IPS DF 6.9 (cell line): Measurements from ENCODE around the gene KRTAP10-3.

Experiments used
- DNase-seq: peaks from one replicate; pipeline ENCODE4 v3.0.0-alpha.2; 2013; ENCODE audit warnings: low read depth, low spot score
- H3K27ac ChIP-seq: one replicate; pipeline ENCODE4 v1.5.1; 2013; ENCODE audit warnings: low read length, control low read depth
- H3K27me3 ChIP-seq: 2 replicates; pipeline ENCODE4 v1.6.1; 2013; ENCODE audit warnings: mild to moderate bottlenecking, low read length; ENCODE audit not compliant: control insufficient read depth, insufficient read depth
- H3K36me3 ChIP-seq: 2 replicates; pipeline ENCODE4 v1.6.1; 2013; ENCODE audit warnings: low read length; ENCODE audit not compliant: control insufficient read depth, insufficient read depth
- H3K4me1 ChIP-seq: 2 replicates; pipeline ENCODE4 v1.6.1; 2013; ENCODE audit warnings: low read length; ENCODE audit not compliant: control insufficient read depth, insufficient read depth
- H3K4me3 ChIP-seq: 2 replicates; pipeline ENCODE4 v1.5.1; 2013; ENCODE audit warnings: mild to moderate bottlenecking, low read length
- H3K9me3 ChIP-seq: 2 replicates; pipeline ENCODE4 v1.6.1; 2013; ENCODE audit warnings: low read length, inconsistent platforms; ENCODE audit not compliant: control insufficient read depth, insufficient read depth
- WGBS: extraction: QIAGEN DNeasy Blood & Tissue Kit; methylation state at CpG from one replicate; pipeline ENCODE4 v1.1.7; 2013; ENCODE audit warnings: mixed read lengths, missing lambda C conversion rate; ENCODE audit not compliant: insufficient read length, insufficient coverage; 5-methylcytosine and 5-hydroxymethylcytosine counted together

KRTAP10-3 gene

DNA sequence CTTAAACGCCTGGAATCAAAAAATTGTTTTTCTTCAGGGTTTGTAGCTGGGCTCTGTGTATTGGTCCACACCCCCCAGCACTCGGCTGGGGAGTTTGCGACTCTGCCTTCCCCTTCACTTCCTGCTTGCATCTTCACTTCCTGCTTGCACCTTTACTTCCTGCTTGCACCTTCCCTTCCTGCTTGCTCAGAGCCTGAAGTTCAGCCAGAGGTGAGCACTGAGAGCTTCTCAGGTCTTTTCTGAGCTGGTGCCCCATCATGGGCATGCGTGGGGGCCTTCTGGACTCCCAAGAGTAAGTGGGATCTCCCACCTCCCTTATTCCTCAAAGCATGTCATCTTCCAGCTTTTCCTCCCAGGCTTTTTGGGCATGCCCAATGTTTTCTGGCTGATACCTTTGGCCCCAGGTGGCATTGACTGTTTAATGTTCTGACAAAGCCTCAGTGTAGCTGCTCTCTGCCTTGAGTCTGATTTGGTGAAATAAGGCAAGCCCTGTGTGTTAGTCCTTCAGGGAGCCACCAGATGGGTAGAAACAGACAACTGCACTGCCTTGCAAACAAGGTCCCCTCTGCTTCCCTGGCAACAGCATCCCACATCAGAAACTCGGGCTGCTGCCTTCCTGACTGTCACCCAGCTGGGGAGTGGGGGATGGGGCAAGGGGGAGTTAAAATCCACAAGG is 10.8 kb downstream of the KRTAP10-3 start:
- Histone ChIP-seq H3K4me1 (peaks cover 12% of the 10 kb centered on the region), H3K36me3 (no peaks in the 10 kb centered on the region), H3K27ac (no peak overlapping the region), H3K9me3 (no peaks in the 10 kb centered on the region), H3K27me3 (no peaks in the 10 kb centered on the region), H3K4me3 (no peak overlapping the region)
- WGBS: no CpG with 5 or more reads among the region's 5 CpGs
- no peak for DNase-seq

DNA sequence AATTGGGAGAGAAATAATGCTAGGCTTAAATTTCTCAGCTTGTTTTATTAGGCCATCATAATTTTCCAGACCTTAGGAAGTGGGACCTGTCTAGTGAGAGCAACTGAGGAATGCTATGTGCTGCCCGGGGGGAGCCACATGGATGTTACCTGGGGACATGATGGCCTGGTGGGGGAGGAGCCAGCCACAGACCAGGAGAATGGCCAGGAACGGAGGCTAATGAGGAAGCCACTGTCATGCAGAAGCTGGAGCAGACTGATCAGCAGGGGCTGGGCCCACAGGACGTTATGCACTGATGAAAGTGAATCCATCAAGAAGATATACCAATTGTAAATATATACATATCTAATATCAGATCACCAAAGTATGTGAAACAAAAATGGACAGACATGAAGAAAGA is 14.0 kb downstream of the KRTAP10-3 start:
- no peak overlapping the region for H3K4me3 ChIP-seq
- no peaks in the 10 kb centered on the region for H3K9me3 ChIP-seq
- no peaks in the 10 kb centered on the region for H3K27me3 ChIP-seq
- no peaks in the 10 kb centered on the region for H3K36me3 ChIP-seq
- peaks cover 5% of the 10 kb centered on the region for H3K4me1 ChIP-seq
- no peak overlapping the region for H3K27ac ChIP-seq
- DNase-seq: no peak
- no CpG with 5 or more reads among the region's 3 CpGs for WGBS

DNA sequence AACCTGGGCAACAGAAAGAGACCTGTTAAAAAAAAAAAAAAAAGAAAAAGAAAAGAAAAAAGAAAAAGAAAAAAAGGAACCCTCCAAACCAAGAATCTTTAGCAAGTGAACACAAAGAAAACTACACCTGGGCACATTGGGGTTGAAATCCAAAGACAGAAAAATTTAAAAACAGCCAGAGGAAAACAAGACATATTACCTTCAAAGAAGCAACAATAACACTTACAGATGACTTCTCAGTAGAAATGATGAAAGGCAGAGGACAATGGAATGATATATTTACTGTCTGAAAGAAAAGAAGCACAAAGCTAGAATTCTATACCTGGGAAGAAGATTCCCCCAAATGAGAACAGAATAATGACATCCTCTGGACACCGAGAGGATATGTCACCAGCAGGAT is 15.9 kb downstream of the KRTAP10-3 start:
- Histone ChIP-seq H3K9me3 (no peaks in the 10 kb centered on the region), H3K27me3 (no peaks in the 10 kb centered on the region), H3K27ac (no peak overlapping the region), H3K4me3 (no peak overlapping the region), H3K36me3 (no peaks in the 10 kb centered on the region), H3K4me1 (no peaks in the 10 kb centered on the region)
- no peak for DNase-seq
- WGBS: no CpG with 5 or more reads among the region's 1 CpG

DNA sequence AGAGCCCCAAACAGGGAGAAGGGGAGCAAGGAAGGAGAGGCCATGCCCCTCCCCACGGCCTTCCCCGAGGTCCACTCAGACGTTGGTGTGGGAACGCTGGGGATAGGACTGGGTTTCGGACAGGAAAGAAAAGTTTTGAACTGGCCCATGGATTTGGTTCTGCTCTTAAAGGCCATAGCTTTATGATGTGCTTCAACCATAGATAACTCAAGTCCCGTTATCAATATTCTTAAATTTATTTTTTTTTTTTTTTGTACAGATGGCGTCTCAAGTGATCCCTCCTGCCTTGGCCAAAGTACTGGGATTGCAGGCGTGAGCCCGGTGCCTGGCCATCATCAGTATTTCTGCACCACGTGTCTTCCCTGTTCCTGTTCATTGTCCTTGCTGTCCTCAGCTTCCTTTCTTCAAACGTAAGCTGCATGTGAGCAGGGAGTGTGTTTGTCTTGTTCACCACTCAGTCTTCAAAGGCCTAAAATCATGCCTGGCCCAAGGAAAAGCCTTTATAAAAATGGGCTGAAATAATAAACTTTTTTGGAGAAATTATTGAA is 17.8 kb downstream of the KRTAP10-3 start:
- WGBS: no CpG with 5 or more reads among the region's 11 CpGs
- DNase-seq: no peak
- no peaks in the 10 kb centered on the region for H3K4me1 ChIP-seq
- H3K36me3 ChIP-seq: no peaks in the 10 kb centered on the region
- H3K4me3 ChIP-seq: no peak overlapping the region
- no peaks in the 10 kb centered on the region for H3K9me3 ChIP-seq
- H3K27ac ChIP-seq: no peak overlapping the region
- no peaks in the 10 kb centered on the region for H3K27me3 ChIP-seq

DNA sequence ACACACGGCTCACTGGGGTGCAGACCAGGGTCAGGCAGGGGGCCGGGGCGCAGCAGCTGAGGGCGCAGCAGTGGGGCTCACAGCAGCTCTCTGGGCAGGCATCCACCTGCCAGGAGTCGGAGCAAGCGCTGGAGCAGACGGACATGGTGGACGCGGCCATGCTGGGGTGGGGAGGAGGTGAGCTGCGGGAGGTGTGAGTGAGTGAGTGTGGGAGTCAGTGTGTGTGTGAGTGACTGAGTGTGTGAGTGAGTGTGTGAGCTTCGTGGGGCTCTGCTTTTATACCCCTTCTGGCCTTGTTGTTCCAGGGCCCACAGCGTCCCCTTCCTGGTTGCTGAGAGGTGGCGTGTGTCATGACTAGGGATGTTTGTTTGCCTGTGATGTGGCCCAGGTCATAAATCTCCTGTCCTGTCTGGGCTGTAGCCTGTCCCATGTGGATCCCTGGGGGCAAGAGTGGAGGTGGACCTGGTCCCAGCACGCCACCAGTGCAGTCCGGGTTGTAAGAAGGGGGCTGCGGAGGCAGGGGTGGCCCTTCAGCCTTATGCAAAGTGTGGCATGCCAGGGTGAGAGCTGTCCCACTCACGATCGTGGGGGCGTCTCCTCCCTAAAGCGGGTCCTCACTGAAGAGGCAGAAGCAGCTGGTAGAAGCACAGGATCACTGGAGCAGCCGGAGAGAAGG is 18.5 kb downstream of the KRTAP10-3 start, which contains the start of gene KRTAP10-1:
Gene KRTAP10-1 (minus strand): TSS at position 205 of the 676 bp plus-strand sequence. CDS start 45 bp downstream, at position 160.
- Histone ChIP-seq H3K36me3 (no peaks in the 10 kb centered on the region), H3K4me3 (no peak within 1 kb of the TSS), H3K4me1 (no peaks in the 10 kb centered on the region), H3K27ac (no peak within 1 kb of the TSS), H3K27me3 (no peaks in the 10 kb centered on the region), H3K9me3 (no peaks in the 10 kb centered on the region)
- DNase-seq: no peak
- no CpG with 5 or more reads among the region's 21 CpGs for WGBS

DNA sequence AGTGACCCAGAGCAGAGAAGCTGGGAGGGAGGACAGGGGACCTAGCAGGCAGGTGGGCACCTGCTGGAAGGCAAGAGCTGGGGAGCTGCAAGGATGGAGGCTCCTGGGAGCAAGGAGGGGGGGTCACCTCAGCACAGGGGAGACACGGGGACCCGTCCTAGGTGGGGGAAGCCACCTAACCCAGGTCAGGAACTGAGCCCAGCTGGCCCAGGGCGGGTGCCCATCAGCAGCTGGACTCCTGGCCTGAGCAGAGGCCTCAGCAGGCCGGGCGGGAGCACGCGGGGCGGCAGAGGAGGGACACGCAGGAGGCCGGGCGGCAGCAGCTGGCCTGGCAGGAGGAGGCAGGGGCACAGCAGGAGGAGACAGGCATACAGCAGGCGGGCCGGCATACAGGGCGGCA is 19.5 kb downstream of the KRTAP10-3 start:
- no peak for DNase-seq
- Histone ChIP-seq H3K36me3 (no peaks in the 10 kb centered on the region), H3K4me3 (no peak overlapping the region), H3K27ac (no peak overlapping the region), H3K27me3 (no peaks in the 10 kb centered on the region), H3K9me3 (no peaks in the 10 kb centered on the region), H3K4me1 (no peaks in the 10 kb centered on the region)
- WGBS: no CpG with 5 or more reads among the region's 14 CpGs

DNA sequence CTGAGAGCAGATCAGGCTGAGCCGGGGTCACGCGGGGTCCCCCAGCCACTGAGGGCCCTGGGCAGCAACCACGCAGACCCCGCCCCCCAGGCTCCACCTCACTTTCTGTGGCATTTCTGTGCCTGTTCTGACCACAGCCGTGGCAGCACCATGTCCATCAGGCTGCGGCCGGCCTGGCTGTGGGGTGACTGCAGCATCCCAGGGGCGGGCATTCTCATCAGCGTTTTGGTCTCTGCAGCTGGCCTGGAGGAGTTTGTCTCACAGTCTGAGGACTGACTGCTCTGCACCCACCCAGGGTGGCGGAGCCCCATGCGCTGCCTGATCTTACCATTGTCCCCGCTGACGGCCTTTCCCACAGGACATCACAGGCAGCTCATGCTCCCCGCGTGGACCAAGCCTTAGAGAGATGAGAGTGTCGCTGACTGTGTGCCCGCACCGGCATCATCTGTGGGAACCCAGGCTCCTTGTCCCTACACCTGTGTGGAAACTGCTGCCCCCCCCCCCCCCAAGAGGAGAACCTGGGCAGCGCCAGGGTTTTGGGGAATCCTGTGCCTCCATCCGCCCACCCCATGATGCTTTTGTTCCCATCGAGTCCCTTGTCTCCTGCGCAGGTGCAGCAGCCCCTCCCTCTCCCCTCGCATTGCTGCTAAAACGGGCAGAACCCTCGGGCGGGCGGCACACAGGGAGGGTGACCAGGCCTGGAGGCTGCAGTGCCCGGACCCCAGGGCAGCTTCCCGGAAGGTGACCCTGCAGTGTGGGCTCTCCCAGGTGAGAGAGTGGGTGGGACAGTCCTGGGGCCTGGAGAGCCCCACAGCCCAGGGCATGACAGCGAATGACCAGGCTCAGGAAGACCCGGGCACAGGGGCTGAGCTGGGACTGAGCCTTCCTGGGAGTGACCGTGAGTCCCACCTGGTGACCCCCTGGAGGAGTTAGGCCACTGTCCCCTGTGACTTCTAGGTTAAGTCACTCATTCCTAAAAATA is 20.4 kb downstream of the KRTAP10-3 start:
- Histone ChIP-seq H3K9me3 (no peaks in the 10 kb centered on the region), H3K27ac (no peak overlapping the region), H3K4me3 (no peak overlapping the region), H3K4me1 (peaks cover 1% of the 10 kb centered on the region; the same call in 1 of the 2 replicates), H3K27me3 (no peaks in the 10 kb centered on the region), H3K36me3 (no peaks in the 10 kb centered on the region)
- no peak for DNase-seq
- WGBS: no CpG with 5 or more reads among the region's 33 CpGs

DNA sequence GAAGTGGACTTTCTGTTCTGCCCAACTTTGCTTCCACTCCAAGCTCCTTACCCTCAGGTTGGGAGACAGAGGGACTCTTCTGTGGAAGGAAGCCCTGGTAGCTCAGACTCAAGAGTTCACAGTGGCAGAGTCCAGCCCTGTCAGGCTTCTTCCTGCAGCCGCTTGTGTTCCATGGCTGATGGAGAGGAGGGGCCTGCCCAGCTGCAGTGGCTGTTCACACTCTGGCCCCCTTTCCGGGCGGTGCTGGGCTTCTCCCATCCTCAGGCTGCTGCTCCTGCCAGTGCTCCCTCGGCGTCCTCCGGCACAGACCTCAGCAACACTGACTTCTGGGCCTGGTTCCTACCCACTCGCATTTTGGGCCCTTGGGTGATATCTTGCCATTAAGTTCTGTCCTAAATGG is 22.6 kb downstream of the KRTAP10-3 start:
- no peak for DNase-seq
- no peaks in the 10 kb centered on the region for H3K9me3 ChIP-seq
- no CpG with 5 or more reads among the region's 7 CpGs for WGBS
- H3K4me3 ChIP-seq: no peak overlapping the region
- H3K27me3 ChIP-seq: no peaks in the 10 kb centered on the region
- no peaks in the 10 kb centered on the region for H3K36me3 ChIP-seq
- H3K27ac ChIP-seq: no peak overlapping the region
- peaks cover 1% of the 10 kb centered on the region; the same call in 1 of the 2 replicates for H3K4me1 ChIP-seq

DNA sequence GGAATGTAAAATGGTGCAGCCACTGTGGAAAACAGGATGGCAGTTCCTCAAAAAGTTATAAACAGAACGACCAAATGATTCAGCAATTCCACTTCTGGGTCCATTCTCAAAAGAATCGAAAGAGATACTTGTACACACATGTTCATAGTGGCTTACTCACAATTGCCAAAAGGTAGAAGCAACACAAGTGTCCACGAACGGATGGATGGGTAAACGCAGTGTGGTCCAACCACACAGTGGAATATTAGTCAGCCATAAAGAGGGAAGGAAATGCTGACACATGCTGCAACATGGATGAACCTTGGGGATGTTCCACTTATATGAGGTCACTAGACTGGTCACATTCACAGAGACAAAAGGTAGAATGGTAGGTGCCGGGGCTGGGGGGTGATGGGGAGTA is 23.9 kb downstream of the KRTAP10-3 start:
- no CpG with 5 or more reads among the region's 6 CpGs for WGBS
- H3K4me1 ChIP-seq: peaks cover 1% of the 10 kb centered on the region; the same call in 1 of the 2 replicates
- no peaks in the 10 kb centered on the region for H3K27me3 ChIP-seq
- H3K4me3 ChIP-seq: no peak overlapping the region
- H3K36me3 ChIP-seq: no peaks in the 10 kb centered on the region
- no peak for DNase-seq
- H3K27ac ChIP-seq: no peak overlapping the region
- H3K9me3 ChIP-seq: no peaks in the 10 kb centered on the region
